Lower leg skin (tissue), 3 donors: ENCODE measurements around the gene PDZRN4.

Experiments
- POLR2A ChIP-seq, 2 donors: fragments of 450-650 bp; IDR thresholded peaks; one replicate each; pipeline ENCODE4 v1.6.1; 2016 to 2017; ENCODE audit warnings: antibody characterized with exemption in 2 of 2, mild to moderate bottlenecking in 1 of 2, moderate library complexity in 1 of 2
- TF ChIP-seq, protein P1 (sequence below), 3 donors: fragments of 450-650 bp; IDR thresholded peaks; one replicate each; pipeline ENCODE4 v1.5.1; 2016; ENCODE audit warnings: antibody characterized with exemption in 3 of 3, mild to moderate bottlenecking in 3 of 3, moderate library complexity in 2 of 3

DNA sequence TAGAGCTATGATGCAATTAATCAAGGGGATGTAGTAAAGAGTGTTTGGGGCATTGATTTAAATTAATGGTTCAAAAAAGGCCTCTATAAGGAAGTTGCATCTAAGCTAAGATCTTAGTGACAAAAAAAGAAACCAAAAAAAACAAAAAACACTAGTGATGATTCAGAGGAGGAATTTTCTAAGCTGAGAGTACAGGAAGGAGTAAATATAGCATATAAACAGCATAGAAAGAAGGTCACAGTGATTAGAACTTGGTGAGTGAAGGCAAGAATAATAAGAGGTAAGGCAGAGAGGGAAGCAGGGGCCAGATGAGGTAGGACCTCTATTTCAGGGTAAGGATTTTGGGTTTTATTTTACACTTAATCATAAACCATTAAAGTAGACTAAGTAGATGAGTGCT lies 48.0 kb upstream of the PDZRN4 start:
- TF ChIP-seq, protein P1, sequence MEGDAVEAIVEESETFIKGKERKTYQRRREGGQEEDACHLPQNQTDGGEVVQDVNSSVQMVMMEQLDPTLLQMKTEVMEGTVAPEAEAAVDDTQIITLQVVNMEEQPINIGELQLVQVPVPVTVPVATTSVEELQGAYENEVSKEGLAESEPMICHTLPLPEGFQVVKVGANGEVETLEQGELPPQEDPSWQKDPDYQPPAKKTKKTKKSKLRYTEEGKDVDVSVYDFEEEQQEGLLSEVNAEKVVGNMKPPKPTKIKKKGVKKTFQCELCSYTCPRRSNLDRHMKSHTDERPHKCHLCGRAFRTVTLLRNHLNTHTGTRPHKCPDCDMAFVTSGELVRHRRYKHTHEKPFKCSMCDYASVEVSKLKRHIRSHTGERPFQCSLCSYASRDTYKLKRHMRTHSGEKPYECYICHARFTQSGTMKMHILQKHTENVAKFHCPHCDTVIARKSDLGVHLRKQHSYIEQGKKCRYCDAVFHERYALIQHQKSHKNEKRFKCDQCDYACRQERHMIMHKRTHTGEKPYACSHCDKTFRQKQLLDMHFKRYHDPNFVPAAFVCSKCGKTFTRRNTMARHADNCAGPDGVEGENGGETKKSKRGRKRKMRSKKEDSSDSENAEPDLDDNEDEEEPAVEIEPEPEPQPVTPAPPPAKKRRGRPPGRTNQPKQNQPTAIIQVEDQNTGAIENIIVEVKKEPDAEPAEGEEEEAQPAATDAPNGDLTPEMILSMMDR (IDR thresholded peaks at IDR 0.05) = no peak
- TF ChIP-seq POLR2A (IDR thresholded peaks at IDR 0.05) = no peak
